Measurements from ENCODE around the gene NOVA2.

The NOVA2 gene

DNA sequence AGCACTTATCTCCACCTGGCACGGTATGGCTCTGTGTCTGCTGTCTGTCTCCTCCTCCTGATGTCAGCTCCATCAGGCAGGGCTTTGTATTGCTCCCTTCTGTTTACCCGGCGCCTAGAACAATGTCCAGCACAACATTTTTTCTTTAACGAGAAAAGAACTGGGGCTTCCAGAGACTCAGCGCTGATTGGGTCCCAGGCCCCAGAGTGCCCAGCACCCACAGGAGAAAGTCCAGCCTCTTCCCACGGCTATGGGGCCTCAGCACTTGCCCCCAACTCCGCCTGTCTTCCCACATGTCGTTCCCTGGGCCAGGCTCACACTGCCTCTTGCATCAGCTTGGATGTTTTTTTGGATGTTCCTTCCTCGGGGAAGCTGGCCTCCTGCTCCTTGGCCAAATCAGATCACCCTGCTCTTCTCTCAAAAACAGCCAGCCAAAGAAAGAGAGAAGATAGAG, 78.1 kb downstream of the NOVA2 start:
- no peak for DNase-seq (ENCODE audit: low read depth)

DNA sequence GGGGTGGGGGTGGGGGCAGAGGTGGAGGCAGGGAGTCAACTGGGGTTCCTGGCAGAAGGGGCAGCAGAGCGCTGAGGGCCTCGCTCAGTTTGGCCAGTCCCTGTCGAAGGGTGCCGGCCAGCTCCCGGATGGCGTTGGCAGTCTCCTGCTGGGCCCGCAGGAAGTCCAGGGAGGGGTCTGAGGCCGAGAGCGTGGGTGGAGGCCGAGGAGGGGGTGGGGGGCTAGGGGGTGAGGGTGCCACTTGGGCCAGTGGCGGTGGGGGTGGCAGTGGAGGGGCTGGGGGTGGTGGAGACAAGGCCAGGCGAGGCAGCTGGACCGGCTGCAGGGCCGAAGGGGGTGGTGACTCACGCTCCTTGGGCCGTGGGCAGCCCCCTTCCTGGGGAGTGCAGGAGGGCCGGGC, 82.8 kb downstream of the NOVA2 start:
- no peak for DNase-seq (ENCODE audit: low read depth)

DNA sequence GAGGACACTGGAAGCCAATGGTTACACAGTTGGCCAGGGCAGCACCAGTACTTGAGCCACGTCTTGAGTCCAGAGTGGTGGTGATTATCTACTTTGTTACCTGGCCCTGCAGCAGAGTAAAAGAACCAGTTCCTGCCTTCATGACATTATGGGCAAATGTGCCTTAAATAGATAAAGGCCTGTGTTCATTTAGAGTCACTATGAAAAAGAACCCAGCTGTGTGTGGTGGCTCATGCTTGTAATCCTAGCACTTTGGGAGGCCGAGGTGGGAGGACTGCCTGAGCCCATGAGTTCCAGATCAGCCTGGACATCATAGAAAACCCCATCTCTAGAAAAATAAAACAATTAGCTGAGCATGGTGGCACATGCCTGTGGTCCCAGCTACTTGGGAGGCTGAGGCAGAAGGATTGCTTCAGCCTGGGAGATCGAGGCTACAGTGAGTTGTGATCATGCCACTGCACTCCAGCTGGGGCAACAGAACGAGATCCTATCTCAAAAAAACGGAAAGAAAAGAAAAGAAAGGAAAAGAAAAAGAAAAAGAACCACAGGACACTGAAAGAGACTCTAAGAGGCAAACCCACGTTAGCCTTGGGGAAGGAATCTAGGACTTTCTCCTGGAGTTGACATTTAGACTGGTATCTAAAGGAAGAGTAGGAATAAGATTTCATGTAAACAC, 84.3 kb downstream of the NOVA2 start:
- no peak for DNase-seq (ENCODE audit: low read depth)

DNA sequence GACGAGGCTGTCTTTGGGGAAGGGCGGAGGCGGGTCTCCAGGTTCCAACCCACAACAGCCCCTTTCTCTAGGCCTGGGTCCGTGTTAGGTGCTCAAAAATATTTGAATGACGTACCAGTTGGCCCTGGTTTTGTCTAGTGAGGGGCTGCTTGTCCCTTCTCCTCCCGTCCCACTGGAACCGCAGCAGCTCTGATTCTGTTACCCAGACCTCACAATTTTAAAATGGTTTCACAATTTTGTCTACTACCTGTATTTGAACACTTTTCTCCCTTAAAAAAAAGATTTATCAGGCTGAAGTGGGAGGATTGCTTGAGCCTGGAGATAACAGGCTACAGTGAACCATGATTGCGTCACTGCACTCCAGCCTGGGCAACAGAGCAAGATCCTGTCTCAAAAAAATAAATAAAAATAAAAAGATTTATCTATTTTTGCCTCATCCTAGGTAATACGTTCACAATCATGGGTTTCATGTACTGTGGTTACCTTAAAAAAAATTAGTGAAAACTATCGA, 86.4 kb downstream of the NOVA2 start:
- DNase-seq (ENCODE audit: low read depth), result no peak

DNA sequence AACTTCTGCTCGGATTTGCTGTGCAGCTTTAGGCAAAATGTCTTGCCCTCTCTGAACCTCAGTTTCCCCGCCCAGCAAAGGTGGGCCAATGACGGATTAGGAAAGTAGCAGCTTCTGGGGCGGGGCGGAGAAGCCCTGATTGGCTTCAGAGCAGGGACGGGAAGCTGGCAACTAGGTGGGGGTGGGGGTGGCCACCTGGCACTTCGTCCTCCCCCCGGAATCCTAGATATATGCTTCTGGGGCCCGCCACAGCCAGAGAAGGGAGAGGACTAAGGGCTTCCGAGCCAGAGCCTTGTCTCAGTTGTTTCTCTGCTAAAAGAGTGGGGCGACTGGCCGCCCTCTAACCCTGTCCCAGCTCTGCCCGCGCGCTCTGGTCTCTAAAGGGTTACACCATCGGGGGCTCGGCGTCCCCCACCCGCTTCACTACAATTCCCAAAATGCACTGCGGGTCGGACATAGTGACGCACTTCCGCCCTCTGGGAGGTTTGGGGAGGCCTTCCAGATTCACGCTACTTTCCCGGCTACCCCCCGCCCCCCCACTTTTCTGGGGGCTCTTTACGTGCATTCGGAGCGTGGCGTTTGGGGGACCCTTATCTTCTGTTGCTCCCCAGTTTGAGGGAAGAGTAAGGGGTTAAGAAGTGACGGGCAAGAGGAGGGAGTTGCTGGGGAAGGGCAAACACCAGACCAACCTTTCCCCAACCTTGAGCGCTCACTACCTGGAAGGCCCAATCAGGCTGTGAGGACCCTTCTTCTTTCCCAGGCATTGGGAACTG, 87.1 kb downstream of the NOVA2 start:
- peak; percentile 74 for DNase-seq (ENCODE audit: low read depth)

DNA sequence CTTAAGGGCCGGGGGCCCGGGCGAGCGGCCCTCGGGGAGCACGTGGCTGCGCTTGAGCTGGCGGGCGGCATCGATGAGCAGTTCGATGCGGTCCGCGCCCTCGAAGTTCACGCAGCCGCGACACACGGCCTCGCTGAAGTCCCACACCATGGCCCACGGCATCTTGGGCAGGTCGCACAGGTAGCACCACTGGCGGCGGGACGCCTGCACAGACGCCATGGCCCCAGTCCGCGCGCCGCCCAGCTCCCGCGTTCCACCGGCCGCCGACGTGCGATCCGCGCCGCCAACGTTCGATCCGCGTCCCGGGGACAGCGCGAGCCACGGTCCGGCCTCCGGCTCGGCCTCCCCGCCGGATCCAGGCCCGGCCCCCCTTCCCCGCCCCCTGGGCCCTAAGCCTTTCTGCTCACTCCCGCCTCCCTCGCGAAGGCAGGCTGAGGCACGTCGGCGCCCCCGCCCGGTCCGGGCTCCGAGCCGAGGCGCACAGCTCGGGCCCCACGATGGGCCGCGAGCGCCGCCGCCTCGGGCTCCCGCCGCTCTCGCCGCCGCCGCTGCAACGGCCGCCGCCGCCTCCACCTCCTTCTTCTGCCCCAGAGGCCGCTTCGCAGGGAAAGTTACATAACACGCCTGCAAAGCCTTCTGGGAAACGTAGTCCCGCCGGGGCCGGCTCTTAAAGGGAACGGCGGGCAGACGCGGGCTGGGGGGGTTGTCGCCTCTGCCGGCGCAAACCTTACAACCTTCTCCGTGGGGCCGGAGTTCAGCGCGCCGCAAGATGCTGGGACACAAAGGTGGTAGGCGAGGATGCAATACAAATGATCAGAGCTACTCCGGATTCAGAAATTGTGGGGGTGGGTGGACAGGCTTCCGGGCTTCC, 87.9 kb downstream of the NOVA2 start, which contains the start of gene IRF2BP1:
Gene IRF2BP1, minus strand, starts transcription at position 586 of the 871 bp plus-strand sequence. Its CDS starts 367 bp downstream, at position 219.
- peak; percentile 78 for DNase-seq (ENCODE audit: low read depth)

DNA sequence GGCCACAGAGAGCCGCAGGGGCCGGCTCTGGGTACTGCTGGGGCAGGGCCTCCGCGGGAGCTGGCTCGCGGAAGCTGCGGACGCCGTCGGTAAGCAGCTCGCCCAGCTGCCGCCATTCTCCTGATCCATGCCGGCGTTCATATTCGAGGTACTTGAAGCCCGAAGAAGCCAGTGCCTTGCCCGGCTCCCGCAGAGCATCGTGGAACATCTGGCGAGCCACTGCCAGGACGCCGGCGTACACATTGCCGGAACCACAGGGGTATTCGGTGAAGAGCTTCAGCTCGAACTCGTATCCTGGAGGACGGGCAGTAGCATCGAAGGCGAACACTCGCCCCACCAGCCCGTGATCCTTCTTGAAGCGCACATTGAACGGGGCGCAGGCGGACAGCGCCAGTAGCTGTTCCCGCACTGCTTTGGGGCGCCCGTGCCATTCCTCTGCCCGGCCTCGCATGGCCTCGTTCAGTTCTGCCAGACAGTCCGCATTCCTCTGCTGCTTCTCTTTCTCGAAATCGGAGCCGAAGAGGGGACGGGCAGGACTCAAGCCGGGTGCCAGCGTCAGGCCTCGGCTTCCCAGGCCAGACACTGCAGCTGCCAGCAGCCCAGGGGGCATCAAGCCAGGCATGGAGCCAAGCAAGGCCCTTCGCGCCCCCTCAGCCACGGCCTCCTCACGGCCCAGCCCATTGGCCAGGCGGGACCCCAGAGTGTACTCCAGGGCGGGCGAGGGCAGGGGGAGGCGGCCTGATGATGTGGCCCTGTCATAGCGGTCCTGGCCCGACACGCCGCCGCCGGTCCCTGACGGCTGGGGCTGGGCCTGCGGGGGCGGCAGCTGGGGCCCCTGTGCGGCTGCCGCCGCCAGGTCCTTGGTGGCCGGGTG, 88.7 kb downstream of the NOVA2 start:
- no peak for DNase-seq (ENCODE audit: low read depth)

DNA sequence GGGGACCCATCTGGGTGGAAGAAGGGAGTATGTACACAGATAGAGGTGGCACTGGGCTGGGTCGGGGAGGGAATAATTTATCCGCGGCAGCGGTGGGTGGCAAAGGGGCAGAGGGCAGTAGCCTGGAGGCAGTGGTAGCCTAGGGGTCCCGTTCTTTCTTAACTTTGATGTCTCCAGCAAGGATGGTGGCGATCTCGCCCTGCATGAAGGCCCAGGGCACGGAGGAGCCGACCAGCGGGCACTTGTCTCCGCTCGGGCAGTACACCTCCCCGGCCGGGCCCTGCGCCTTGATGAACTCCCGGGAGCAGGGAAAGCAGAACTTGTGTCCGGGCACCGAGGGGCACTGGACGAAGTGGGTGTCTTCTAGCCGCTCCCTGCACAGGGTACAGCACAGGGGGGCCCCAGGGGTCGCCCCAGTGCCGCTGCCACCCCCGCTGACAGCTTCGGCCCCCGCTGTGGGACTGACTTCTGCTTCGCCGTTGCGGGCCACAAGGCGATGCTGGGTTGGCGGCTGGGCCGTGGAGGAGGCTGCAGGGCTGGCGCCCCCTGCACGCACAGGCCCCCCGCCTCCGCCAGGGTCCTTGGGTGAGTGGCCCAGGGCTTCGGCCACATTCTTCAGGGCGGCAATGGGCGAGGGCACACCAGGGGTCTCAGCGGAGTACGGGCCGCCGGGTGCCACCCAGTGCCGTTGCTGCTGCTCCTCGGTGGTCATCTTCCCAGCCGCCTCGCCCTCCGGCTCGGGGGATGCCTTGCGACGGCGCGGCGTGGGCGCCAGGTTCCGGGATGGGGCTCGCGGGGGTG, 89.6 kb downstream of the NOVA2 start:
- no peak for DNase-seq (ENCODE audit: low read depth)

Data from stimulated activated CD8-positive, alpha-beta memory T cell treated with anti-CD3 and anti-CD28 coated beads, Interleukin-15, amount 100 ng/mL, for 1 hour (primary cell).